Measurements from ENCODE around the gene RTN4RL2.

GRCh38 chr11:57501953-57502352 lies 41.6 kb downstream of the RTN4RL2 start:
- TF ChIP-seq POLR2A (IDR thresholded peaks at IDR 0.05) (no peak), EP300 (IDR thresholded peaks at IDR 0.05) (no peak), CTCF (IDR thresholded peaks at IDR 0.05) (no peak)

Measured in upper lobe of left lung (tissue), 4 donors.